HG03442 (cell line): ENCODE measurements around the gene AQP5.

ENCODE experiments used
- ATAC-seq: cut with Tn5 transposase; IDR thresholded peaks from one replicate; pipeline ENCODE4 v1.9.1; 2021; ENCODE audit warnings: mild to moderate bottlenecking, moderate library complexity; ENCODE audit not compliant: unreplicated experiment

AQP5 gene

GRCh38 chr12:49961111-49961922, at the start of gene AQP5:
Gene AQP5 (plus strand): TSS chr12:49961872. CDS start chr12:49962018, 146 bp downstream.
- ATAC-seq, result no peak

- ATAC-seq, result no peak
Measured at GRCh38 chr12:49912345-49913255, 49.1 kb upstream of the AQP5 start.

GRCh38 chr12:49916129-49916919, 45.3 kb upstream of the AQP5 start:
- no peak for ATAC-seq

- ATAC-seq, result no peak
Measured at GRCh38 chr12:49917166-49917787, 44.4 kb upstream of the AQP5 start.

GRCh38 chr12:49917788-49918173, 43.9 kb upstream of the AQP5 start:
- no peak for ATAC-seq

- no peak for ATAC-seq
Measured at GRCh38 chr12:49920241-49920914, 41.3 kb upstream of the AQP5 start.

- ATAC-seq, result no peak
Measured at GRCh38 chr12:49920915-49921286, 40.8 kb upstream of the AQP5 start.

GRCh38 chr12:49921299-49921698, 40.4 kb upstream of the AQP5 start:
- no peak for ATAC-seq

GRCh38 chr12:49921936-49922335, 39.7 kb upstream of the AQP5 start:
- ATAC-seq, result no peak

- no peak for ATAC-seq
Measured at GRCh38 chr12:49922349-49923034, 39.2 kb upstream of the AQP5 start.

GRCh38 chr12:49923035-49923644, 38.5 kb upstream of the AQP5 start:
- no peak for ATAC-seq

- no peak for ATAC-seq
Measured at GRCh38 chr12:49923880-49924556, 37.7 kb upstream of the AQP5 start.

GRCh38 chr12:49924628-49925246, 36.9 kb upstream of the AQP5 start:
- no peak for ATAC-seq

GRCh38 chr12:49925433-49926204, 36.1 kb upstream of the AQP5 start:
- ATAC-seq, result no peak

GRCh38 chr12:49928471-49928870, 33.2 kb upstream of the AQP5 start:
- no peak for ATAC-seq

GRCh38 chr12:49929581-49929980, 32.1 kb upstream of the AQP5 start:
- ATAC-seq, result no peak

- ATAC-seq, result no peak
Measured at GRCh38 chr12:49930515-49931288, 31.0 kb upstream of the AQP5 start.
